ENCODE data around the gene ALKBH4.

DNA sequence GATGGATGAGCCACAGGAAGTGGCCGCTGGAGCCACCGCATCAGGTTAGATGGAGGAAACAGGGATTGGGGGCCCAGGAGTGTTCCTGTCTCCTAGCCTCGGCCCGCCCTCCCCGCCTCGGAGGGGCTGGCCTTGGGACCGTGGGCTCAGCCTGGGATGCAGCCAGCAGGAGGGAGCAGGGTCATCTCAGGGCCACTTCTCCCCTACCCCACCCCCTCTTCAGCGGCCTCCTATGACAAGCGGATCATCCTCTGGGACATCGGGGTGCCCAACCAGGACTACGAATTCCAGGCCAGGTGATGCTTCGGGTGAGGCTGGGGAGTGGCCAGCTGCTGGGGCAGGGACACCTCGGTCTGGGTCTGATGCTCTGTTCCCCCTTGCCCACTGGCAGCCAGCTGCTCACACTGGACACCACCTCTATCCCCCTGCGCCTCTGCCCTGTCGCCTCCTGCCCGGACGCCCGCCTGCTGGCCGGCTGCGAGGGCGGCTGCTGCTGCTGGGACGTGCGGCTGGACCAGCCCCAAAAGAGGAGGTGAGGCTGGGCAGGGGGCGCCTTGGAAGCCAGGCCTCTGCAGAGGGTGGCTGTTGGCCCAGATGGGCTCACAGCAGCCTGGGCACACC is 4.8 kb upstream of the ALKBH4 start:
- TF ChIP-seq, protein P1, sequence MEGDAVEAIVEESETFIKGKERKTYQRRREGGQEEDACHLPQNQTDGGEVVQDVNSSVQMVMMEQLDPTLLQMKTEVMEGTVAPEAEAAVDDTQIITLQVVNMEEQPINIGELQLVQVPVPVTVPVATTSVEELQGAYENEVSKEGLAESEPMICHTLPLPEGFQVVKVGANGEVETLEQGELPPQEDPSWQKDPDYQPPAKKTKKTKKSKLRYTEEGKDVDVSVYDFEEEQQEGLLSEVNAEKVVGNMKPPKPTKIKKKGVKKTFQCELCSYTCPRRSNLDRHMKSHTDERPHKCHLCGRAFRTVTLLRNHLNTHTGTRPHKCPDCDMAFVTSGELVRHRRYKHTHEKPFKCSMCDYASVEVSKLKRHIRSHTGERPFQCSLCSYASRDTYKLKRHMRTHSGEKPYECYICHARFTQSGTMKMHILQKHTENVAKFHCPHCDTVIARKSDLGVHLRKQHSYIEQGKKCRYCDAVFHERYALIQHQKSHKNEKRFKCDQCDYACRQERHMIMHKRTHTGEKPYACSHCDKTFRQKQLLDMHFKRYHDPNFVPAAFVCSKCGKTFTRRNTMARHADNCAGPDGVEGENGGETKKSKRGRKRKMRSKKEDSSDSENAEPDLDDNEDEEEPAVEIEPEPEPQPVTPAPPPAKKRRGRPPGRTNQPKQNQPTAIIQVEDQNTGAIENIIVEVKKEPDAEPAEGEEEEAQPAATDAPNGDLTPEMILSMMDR (optimal IDR thresholded peaks at IDR 0.05 in 1 of 3, IDR thresholded peaks at IDR 0.05 in 1 of 3, conservative IDR thresholded peaks at IDR 0.05 in 1 of 3; ENCODE audit: extremely low read depth in 1 of 3, insufficient read depth in 2 of 3, low read length in 3 of 3): no peak
- no peak for TF ChIP-seq EZH2 (IDR thresholded peaks at IDR 0.05; ENCODE audit: low read length)
